AG04450 (cell line): ENCODE results near the gene CASP2. TPM values are rescaled to one million over a fixed set of nuclear protein-coding genes. Genes with fewer than 3 reads are reported as not detected.

Experiments used
- CTCF ChIA-PET: fragments of 300-600, 350-600 bp; formaldehyde crosslinking; extraction: SDS; loops from one replicate; lab custom pipeline; 2022; ENCODE audit warnings: antibody characterized with exemption, inconsistent platforms; lab: Charles Lee
- POLR2A ChIA-PET: fragments of 350-600 bp; formaldehyde crosslinking; extraction: SDS; loops from one replicate; lab custom pipeline; 2021; ENCODE audit warnings: antibody characterized with exemption, inconsistent platforms; lab: Yijun Ruan, JAX
- DNase-seq: peaks from one replicate; pipeline ENCODE4 v3.0.0-alpha.2; 2011; ENCODE audit warnings: low read depth, low spot score
- H3K27ac ChIP-seq: one replicate; pipeline ENCODE4 v1.5.1; 2012; ENCODE audit warnings: low read depth, low read length, control low read depth
- H3K27me3 ChIP-seq: one replicate; pipeline ENCODE4 v1.6.0; 2012; ENCODE audit warnings: low read length; ENCODE audit not compliant: control insufficient read depth, insufficient read depth
- H3K4me3 ChIP-seq: 2 replicates; pipeline ENCODE4 v1.5.1; 2011; ENCODE audit warnings: mild to moderate bottlenecking, low read depth, low read length, control low read depth
- H3K9me3 ChIP-seq: 2 replicates; pipeline ENCODE4 v1.5.1; 2012; ENCODE audit warnings: low read length; ENCODE audit not compliant: control insufficient read depth, insufficient read depth
- CTCF ChIP-seq: IDR thresholded peaks from 2 replicates; pipeline ENCODE4 v1.5.1; 2011; ENCODE audit warnings: low read depth, low read length, control low read depth, inconsistent platforms
- polyA plus RNA-seq: library from polyadenylated mRNA; depleted of rRNA; stranded (reverse); fragments of >200 nt; gene quantifications from 2 replicates; pipeline ENCODE4 v1.2.3, GENCODE V29; 2011

The CASP2 gene
- polyA plus RNA-seq, 1 experiment, result 21.8 TPM

GRCh38 chr7:143248761-143249354, 39.3 kb upstream of the CASP2 start:
- H3K27ac ChIP-seq, result no peak overlapping the region
- no peaks in the 10 kb centered on the region for H3K9me3 ChIP-seq
- H3K27me3 ChIP-seq, result peaks cover 7% of the 10 kb centered on the region
- TF ChIP-seq CTCF, result no peak
- no peak for DNase-seq
- ChIA-PET POLR2A (no interaction called here), CTCF (interaction anchor here (3.0 to 5.4 kb wide), 2 partner anchors 9 to 34 kb away, joined by 16 to 53 read pairs; no protein-coding TSS in a partner anchor)
- no peak overlapping the region for H3K4me3 ChIP-seq

- no peak for DNase-seq
- ChIA-PET CTCF (interaction anchor here (5.4 kb wide), 1 partner anchor 10 kb away, joined by 53 read pairs; no protein-coding TSS in a partner anchor), POLR2A (no interaction called here)
- H3K4me3 ChIP-seq, result no peak overlapping the region
- no peaks in the 10 kb centered on the region for H3K9me3 ChIP-seq
- TF ChIP-seq CTCF, result no peak
- H3K27me3 ChIP-seq, result peaks cover 7% of the 10 kb centered on the region
- no peak overlapping the region for H3K27ac ChIP-seq
Observed at GRCh38 chr7:143250199-143250598, 38.0 kb upstream of the CASP2 start.

GRCh38 chr7:143250822-143251221, 37.3 kb upstream of the CASP2 start:
- POLR2A ChIA-PET, result no interaction called here
- no peak for TF ChIP-seq CTCF
- H3K9me3 ChIP-seq, result no peaks in the 10 kb centered on the region

GRCh38 chr7:143252006-143252405, 36.1 kb upstream of the CASP2 start:
- ChIA-PET POLR2A (no interaction called here), CTCF (interaction anchor here (5.4 kb wide), 1 partner anchor 12 kb away, joined by 53 read pairs; no protein-coding TSS in a partner anchor)
- Histone ChIP-seq H3K4me3 (no peak overlapping the region), H3K27ac (no peak overlapping the region), H3K9me3 (no peaks in the 10 kb centered on the region), H3K27me3 (peaks cover 7% of the 10 kb centered on the region)
- no peak for DNase-seq
- TF ChIP-seq CTCF, result no peak

More at GRCh38 chr7:143250822-143251221, 37.3 kb upstream of the CASP2 start:
- no peak for DNase-seq
- CTCF ChIA-PET, result interaction anchor here (5.4 kb wide), 1 partner anchor 11 kb away, joined by 53 read pairs; no protein-coding TSS in a partner anchor
- Histone ChIP-seq H3K27ac (no peak overlapping the region), H3K27me3 (peaks cover 7% of the 10 kb centered on the region), H3K4me3 (no peak overlapping the region)

GRCh38 chr7:143255564-143255963, 32.6 kb upstream of the CASP2 start:
- no peak overlapping the region for H3K27ac ChIP-seq
- CTCF ChIA-PET, result interaction anchor here (1.4 to 5.0 kb wide), 2 partner anchors 15 to 161 kb away, joined by 3 to 45 read pairs; no protein-coding TSS in a partner anchor

More at GRCh38 chr7:143255564-143255963, 32.6 kb upstream of the CASP2 start:
- Histone ChIP-seq H3K9me3 (no peaks in the 10 kb centered on the region), H3K4me3 (no peak overlapping the region), H3K27me3 (no peaks in the 10 kb centered on the region)
- no peak for TF ChIP-seq CTCF
- no peak for DNase-seq
- POLR2A ChIA-PET, result no interaction called here
